ENCODE data around the gene HPS5. TPM values are rescaled to one million over a fixed set of nuclear protein-coding genes. Genes with fewer than 3 reads are reported as not detected.

The HPS5 gene
- total and polyA plus RNA-seq, 2 of the 13 experiments (the other 11 are each of a cell fraction or from before 2014, with no cell fraction given) = 6.6 to 25.5 TPM

- H3K9me3 ChIP-seq (ENCODE audit: low read length) = no peaks in the 10 kb centered on the region
- no peaks in the 10 kb centered on the region for H3K79me2 ChIP-seq (ENCODE audit: insufficient read depth, low read length)
- peaks cover 18 to 55% of the 10 kb centered on the region in 2 experiments for H3K36me3 ChIP-seq (replicated peaks in 1 of 2; ENCODE audit: control insufficient read depth in 1 of 2, insufficient read depth in 2 of 2, low read length in 2 of 2)
- intact Hi-C loops (cut with micrococcal nuclease; ENCODE audit: unreplicated experiment) (no loop called here), in situ Hi-C loops (cut with HindIII; ENCODE audit: extremely low pct_ligation_motif_present, low pct_unique_long_range_greater_than_20kb) (no loop called here)
- no peaks in the 10 kb centered on the region for H3K4me1 ChIP-seq (ENCODE audit: insufficient read depth, low read length)
- TF ChIP-seq IRF1 (CRISPR knock-in tag; IDR thresholded peaks at IDR 0.05; ENCODE audit: low read depth) = no peak
- TF ChIP-seq ZNF766 (CRISPR knock-in tag; IDR thresholded peaks at IDR 0.05; ENCODE audit: borderline replicate concordance) = no peak
- TF ChIP-seq THAP8 (CRISPR knock-in tag; IDR thresholded peaks at IDR 0.05; ENCODE audit: borderline replicate concordance) = no peak
- TF ChIP-seq ZFP36 (IDR thresholded peaks at IDR 0.05; ENCODE audit: borderline replicate concordance, low read depth, low read length, partially characterized antibody) = no peak
- TF ChIP-seq ZSCAN9 (CRISPR knock-in tag; IDR thresholded peaks at IDR 0.05; ENCODE audit: borderline replicate concordance) = no peak
- TF ChIP-seq KDM2A (CRISPR knock-in tag; IDR thresholded peaks at IDR 0.05; ENCODE audit: borderline replicate concordance, low read depth) = no peak
- no peak for TF ChIP-seq ZNF503 (CRISPR knock-in tag; IDR thresholded peaks at IDR 0.05)
- no peak for TF ChIP-seq YEATS2 (CRISPR knock-in tag; IDR thresholded peaks at IDR 0.05; ENCODE audit: borderline replicate concordance)
- TF ChIP-seq ZSCAN22 (CRISPR knock-in tag; IDR thresholded peaks at IDR 0.05) = no peak
- TF ChIP-seq ZNF446 (CRISPR knock-in tag; IDR thresholded peaks at IDR 0.05) = no peak
- TF ChIP-seq HBP1 (CRISPR knock-in tag; IDR thresholded peaks at IDR 0.05; ENCODE audit: low read depth) = no peak
- ATAC-seq = no peak
- CTCF ChIA-PET (ENCODE audit: low intra/inter-chr PET ratio, low total read pairs) = no interaction called here
- no peak overlapping the region for H3K9ac ChIP-seq (ENCODE audit: insufficient read depth, low read depth, low read length)
- no peak for DNase-seq (ENCODE audit: low spot score)
- BruUV-seq (replicated peaks) = no TSS peak
- no peak for FAIRE-seq
- no peak overlapping the region for H3K4me3 ChIP-seq (replicated peaks in 1 of 3; ENCODE audit: insufficient read depth in 1 of 3, low read depth in 2 of 3, low read length in 3 of 3)
- no peak overlapping the region for H3K27ac ChIP-seq (ENCODE audit: extremely low read length, insufficient read depth, low read length)
- H4K20me1 ChIP-seq (ENCODE audit: insufficient read depth, low read length) = no peaks in the 10 kb centered on the region
- H2AFZ ChIP-seq (ENCODE audit: low read length) = no peak overlapping the region
- POLR2A ChIA-PET = no interaction called here
- H3K4me2 ChIP-seq (ENCODE audit: low read depth, low read length) = no peak overlapping the region
- no peaks in the 10 kb centered on the region for H3K27me3 ChIP-seq (ENCODE audit: control insufficient read depth in 1 of 2, insufficient read depth in 2 of 2, low read length in 2 of 2)
- 98% methylated on average over 2 of the region's 2 CpGs for WGBS (ENCODE audit: low lambda C conversion rate)
Measured at GRCh38 chr11:18282626-18283025, 39.3 kb downstream of the HPS5 start.
